H1 (cell line): Measurements from ENCODE around the gene TBC1D22B. TPM values are rescaled to one million over a fixed set of nuclear protein-coding genes. Genes with fewer than 3 reads are reported as not detected.

Source experiments
- BCL11A ChIP-seq, 2 experiments: IDR thresholded peaks; one replicate each; pipeline ENCODE4 v1.6.1; 2011; ENCODE audit warnings: low read depth in 2 of 2, low read length in 2 of 2, mild to moderate bottlenecking in 2 of 2
- GABPA ChIP-seq: IDR thresholded peaks from 2 replicates; pipeline ENCODE4 v1.6.1; 2011; ENCODE audit warnings: mild to moderate bottlenecking, low read length, moderate library complexity, borderline replicate concordance; ENCODE audit not compliant: insufficient read depth
- GTF2F1 ChIP-seq: IDR thresholded peaks from 2 replicates; pipeline ENCODE4 v1.6.1; 2012; ENCODE audit warnings: low read depth, low read length, improper control_type of control experiment, borderline replicate concordance
- polyA plus RNA-seq, 7 experiments: library from polyadenylated mRNA; depleted of rRNA in 3 of 7; stranded (reverse) in 5 of 7; unstranded in 2 of 7; fragments of >200 nt in 5 of 7; fragments of 200-250 nt in 2 of 7; gene quantifications; 1 replicate in 5 of 7; 2 replicates in 1 of 7; 4 replicates in 1 of 7; pipeline versions ENCODE4 v1.2.1 to v1.2.3, GENCODE V29; 2011 to 2013; ENCODE audit warnings: missing spikeins in 2 of 7, mixed read lengths in 2 of 7
- total RNA-seq: library from RNA; stranded (reverse); fragmentation: NEBNext Ultra II Directional; extraction: Animal tissue kit (Norgen Biotek cat#: 25700); gene quantifications from 2 replicates; pipeline ENCODE4 v1.2.1, GENCODE V29; 2021

Gene TBC1D22B
- total and polyA plus RNA-seq, 2 of the 8 experiments (the other 6 are each of a cell fraction or from before 2014, with no cell fraction given): 10.1 to 17.4 TPM

DNA sequence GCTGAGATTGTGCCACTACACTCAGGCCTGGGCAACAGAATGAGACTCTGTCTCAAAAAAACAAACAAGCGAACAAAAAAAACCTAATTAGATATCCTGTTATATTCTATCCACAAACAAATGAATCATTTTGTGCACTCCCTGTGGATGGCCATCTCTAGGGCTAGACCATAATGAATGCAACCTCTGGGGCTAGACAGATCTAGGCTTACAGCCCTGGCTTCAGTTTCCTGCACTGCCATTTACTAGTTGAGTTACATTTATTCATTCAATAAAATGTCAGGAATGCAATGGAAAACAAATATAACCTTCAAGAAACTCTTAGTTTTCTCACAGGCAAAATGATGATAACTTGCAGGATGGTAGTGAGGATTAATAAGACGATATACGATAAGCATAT lies 89.6 kb downstream of the TBC1D22B start (continued):
- no peak for TF ChIP-seq BCL11A (IDR thresholded peaks at IDR 0.05; ENCODE audit: low read depth in 2 of 2, low read length in 2 of 2)
- TF ChIP-seq GTF2F1: no peak
- TF ChIP-seq GABPA: no peak
